K562 (cell line): ENCODE data around the gene OBSL1. TPM values are rescaled to one million over a fixed set of nuclear protein-coding genes. Genes with fewer than 3 reads are reported as not detected.

Source experiments
- ADNP ChIP-seq: fragments of 200-800 bp; sonication (Bioruptor generic); IDR thresholded peaks from 2 replicates; pipeline ENCODE4 v1.6.1; 2016; ENCODE audit warnings: missing genetic modification characterization, missing compliant biosample characterization
- BRD4 ChIP-seq: fragments of 200-600 bp; sonication (generic); IDR thresholded peaks from 2 replicates; pipeline ENCODE4 v1.6.1; 2017; ENCODE audit warnings: inconsistent platforms
- ETV6 ChIP-seq, 3 experiments: fragments of 150-350 bp in 1 of 3; sonication (generic) in 1 of 3; formaldehyde crosslinking in 1 of 3; IDR thresholded peaks; 2 replicates each; pipeline versions ENCODE4 v1.6.1 to v1.8.0; 2014 to 2022; ENCODE audit warnings: borderline replicate concordance in 2 of 3, low read depth in 2 of 3, antibody characterized with exemption in 1 of 3, low read length in 1 of 3, mild to moderate bottlenecking in 1 of 3, missing genetic modification reagents in 1 of 3
- FOXJ3 ChIP-seq: sonication (generic); formaldehyde crosslinking; IDR thresholded peaks from 2 replicates; pipeline ENCODE4 v1.4.0; 2020; ENCODE audit warnings: mild to moderate bottlenecking, missing genetic modification reagents
- HDAC6 ChIP-seq: IDR thresholded peaks from 2 replicates; pipeline ENCODE4 v1.6.1; 2012; ENCODE audit warnings: low read depth, mild to moderate bottlenecking, control low read depth, inconsistent platforms, low read length, moderate library complexity
- HEY1 ChIP-seq: fragments of 250-450 bp; sonication (Bioruptor Pico); IDR thresholded peaks from 2 replicates; pipeline ENCODE4 v1.5.0; 2020; ENCODE audit warnings: mild to moderate bottlenecking, moderate library complexity, borderline replicate concordance
- LARP7 ChIP-seq: fragments of 450-650 bp; IDR thresholded peaks from 2 replicates; pipeline ENCODE4 v1.6.1; 2016
- SMAD3 ChIP-seq: fragments of 450-650 bp; formaldehyde crosslinking; conservative IDR thresholded peaks from 2 replicates; pipeline ENCODE4 v1.4.0; 2020; ENCODE audit warnings: mild to moderate bottlenecking
- SNIP1 ChIP-seq: fragments of 450-650 bp; IDR thresholded peaks from 2 replicates; pipeline ENCODE4 v1.7.1; 2017; ENCODE audit warnings: low read depth, mild to moderate bottlenecking
- SRF ChIP-seq, 2 experiments: fragments of 250-450, 450-650 bp in 1 of 2; sonication (Bioruptor Pico) in 1 of 2; sonication (generic) in 1 of 2; formaldehyde crosslinking; IDR thresholded peaks; 2 replicates each; pipeline versions ENCODE4 v1.5.0 to v1.5.1; 2020 to 2022; ENCODE audit warnings: mild to moderate bottlenecking in 1 of 2, missing genetic modification reagents in 1 of 2
- TRIM28 ChIP-seq: fragments of 450-650 bp; IDR thresholded peaks from 2 replicates; pipeline ENCODE4 v1.6.1; 2017
- ZNF146 ChIP-seq: IDR thresholded peaks from one replicate; pipeline ENCODE4 v1.6.1; 2018; ENCODE audit warnings: missing compliant biosample characterization; ENCODE audit not compliant: unreplicated experiment
- ZNF436 ChIP-seq: fragments of 250-450, 450-650 bp; sonication (Bioruptor Pico); formaldehyde crosslinking; IDR thresholded peaks from 2 replicates; pipeline ENCODE4 v1.7.0; 2020; ENCODE audit warnings: mild to moderate bottlenecking
- ZNF584 ChIP-seq: fragments of 200-800 bp; sonication (Bioruptor generic); IDR thresholded peaks from 2 replicates; pipeline ENCODE4 v1.6.1; 2016; ENCODE audit warnings: low read depth, mild to moderate bottlenecking, missing genetic modification characterization, missing compliant biosample characterization
- ZNF695 ChIP-seq: fragments of 450-650 bp; formaldehyde crosslinking; IDR thresholded peaks from 2 replicates; pipeline ENCODE4 v1.4.0; 2020; ENCODE audit warnings: mild to moderate bottlenecking, moderate library complexity
- ZNF766 ChIP-seq: fragments of 200-800 bp; sonication (Bioruptor generic); conservative IDR thresholded peaks from 2 replicates; pipeline ENCODE4 v1.6.1; 2016; ENCODE audit warnings: missing genetic modification characterization, missing compliant biosample characterization
- ZNF79 ChIP-seq: fragments of 250-450 bp; sonication (Bioruptor Pico); IDR thresholded peaks from 2 replicates; pipeline ENCODE4 v1.4.0; 2020; ENCODE audit warnings: low read depth, mild to moderate bottlenecking, moderate library complexity
- polyA plus RNA-seq, 8 experiments: library from polyadenylated mRNA; depleted of rRNA in 4 of 8; stranded (reverse) in 5 of 8; unstranded in 3 of 8; fragments of >200 nt; fragmentation: Nextera tagmentation in 2 of 8; fragmentation: Illumina TruSeq in 1 of 8; extraction: Ambion mirVana in 2 of 8; extraction: Trizol in 1 of 8; gene quantifications; 2 replicates each; pipeline versions ENCODE4 v1.2.1 to v1.2.3, GENCODE V29; 2011 to 2014; ENCODE audit warnings: inconsistent platforms in 1 of 8, missing spikeins in 1 of 8
- total RNA-seq, 7 experiments: library from RNA; depleted of rRNA in 6 of 7; stranded (reverse); fragments of >200 nt in 6 of 7; fragmentation: Illumina TruSeq in 2 of 7; extraction: Trizol in 2 of 7; gene quantifications; 2 replicates each; pipeline versions ENCODE4 v1.2.1 to v1.2.3, GENCODE V29; 2011 to 2021; ENCODE audit warnings: low replicate concordance in 1 of 7
- TF ChIP-seq, protein P1 (sequence below): fragments of 450-650 bp; IDR thresholded peaks from 2 replicates; pipeline ENCODE4 v1.6.1; 2017; ENCODE audit warnings: mild to moderate bottlenecking, moderate library complexity
- TF ChIP-seq, protein P2 (sequence below): conservative IDR thresholded peaks from 2 replicates; pipeline ENCODE4 v1.6.1; 2011; ENCODE audit warnings: low read depth, mild to moderate bottlenecking, low read length; ENCODE audit not compliant: control insufficient read depth
- TF ChIP-seq, protein P3 (sequence below): fragments of 450-650 bp; IDR thresholded peaks from 2 replicates; pipeline ENCODE4 v1.6.1; 2018; ENCODE audit warnings: mild to moderate bottlenecking, low read depth; ENCODE audit not compliant: partially characterized antibody
- TF ChIP-seq, protein P4 (sequence below): fragments of 450-650 bp; IDR thresholded peaks from 2 replicates; pipeline ENCODE4 v1.6.1; 2017; ENCODE audit warnings: antibody characterized with exemption
- TF ChIP-seq, protein P5 (sequence below): fragments of 450-650 bp; formaldehyde crosslinking; IDR thresholded peaks from 2 replicates; pipeline ENCODE4 v1.4.0; 2020; ENCODE audit warnings: mild to moderate bottlenecking

The OBSL1 gene
- total and polyA plus RNA-seq, 9 of the 15 experiments (the other 6 are each of a cell fraction or from before 2014, with no cell fraction given), result 1.2 to 26.6 (median 8.6) TPM

DNA sequence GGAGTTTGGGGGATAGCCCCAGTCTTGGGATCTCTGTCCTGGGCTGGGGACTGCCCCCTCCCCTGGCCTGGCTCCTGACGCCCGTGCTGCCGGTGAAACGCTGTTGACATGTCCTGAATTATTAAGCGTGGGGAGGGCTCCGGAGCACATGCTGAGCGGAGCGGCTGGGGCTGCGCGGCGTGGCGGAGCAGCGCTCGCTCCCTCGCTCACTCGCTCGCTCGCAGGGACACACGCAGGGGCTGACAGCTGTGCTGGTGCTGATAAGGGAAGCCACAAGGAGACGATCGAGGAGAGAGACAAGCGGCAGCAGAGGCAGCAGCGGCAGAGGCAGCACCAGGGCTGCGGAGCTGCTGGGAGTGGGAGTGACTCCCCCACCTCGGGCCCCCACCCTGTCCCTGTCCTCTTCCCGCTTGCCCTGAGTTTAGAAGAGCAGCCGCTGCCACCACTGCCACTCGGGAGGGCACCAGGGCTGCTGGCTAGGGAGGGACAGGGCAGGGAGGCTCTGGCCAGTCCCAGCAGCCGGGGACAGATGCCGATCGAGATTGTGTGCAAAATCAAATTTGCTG is 57.1 kb downstream of the OBSL1 start, which contains the start of gene ASIC4 (continued):
- TF ChIP-seq, protein P1, sequence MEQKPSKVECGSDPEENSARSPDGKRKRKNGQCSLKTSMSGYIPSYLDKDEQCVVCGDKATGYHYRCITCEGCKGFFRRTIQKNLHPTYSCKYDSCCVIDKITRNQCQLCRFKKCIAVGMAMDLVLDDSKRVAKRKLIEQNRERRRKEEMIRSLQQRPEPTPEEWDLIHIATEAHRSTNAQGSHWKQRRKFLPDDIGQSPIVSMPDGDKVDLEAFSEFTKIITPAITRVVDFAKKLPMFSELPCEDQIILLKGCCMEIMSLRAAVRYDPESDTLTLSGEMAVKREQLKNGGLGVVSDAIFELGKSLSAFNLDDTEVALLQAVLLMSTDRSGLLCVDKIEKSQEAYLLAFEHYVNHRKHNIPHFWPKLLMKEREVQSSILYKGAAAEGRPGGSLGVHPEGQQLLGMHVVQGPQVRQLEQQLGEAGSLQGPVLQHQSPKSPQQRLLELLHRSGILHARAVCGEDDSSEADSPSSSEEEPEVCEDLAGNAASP, result no peak
- TF ChIP-seq ZNF766 (0 out of 2 replicates have a peak, but pooled peaks have one; percentile 39), ZNF436 (CRISPR knock-in tag) (no peak), ZNF79 (CRISPR knock-in tag) (no peak), LARP7 (no peak), SMAD3 (CRISPR knock-in tag) (peak; percentile 83; the same call in 1 of the 2 replicates), HEY1 (peak; percentile 81; the same call in 1 of the 2 replicates), ADNP (no peak), ZNF695 (CRISPR knock-in tag) (no peak), TRIM28 (no peak), FOXJ3 (no peak), ZNF584 (CRISPR knock-in tag) (no peak), ETV6 (IDR thresholded peaks at IDR 0.05; ENCODE audit: borderline replicate concordance in 1 of 2, low read depth in 2 of 2, low read length in 1 of 2) (no peak), ETV6 (CRISPR knock-in tag; IDR thresholded peaks at IDR 0.05; ENCODE audit: borderline replicate concordance) (no peak), BRD4 (no peak), HDAC6 (no peak), ZNF146 (CRISPR knock-in tag) (no peak), SRF (CRISPR knock-in tag; IDR thresholded peaks at IDR 0.05) (no peak; a peak in 1 of 4 replicates), SNIP1 (no peak)
- TF ChIP-seq, protein P2, sequence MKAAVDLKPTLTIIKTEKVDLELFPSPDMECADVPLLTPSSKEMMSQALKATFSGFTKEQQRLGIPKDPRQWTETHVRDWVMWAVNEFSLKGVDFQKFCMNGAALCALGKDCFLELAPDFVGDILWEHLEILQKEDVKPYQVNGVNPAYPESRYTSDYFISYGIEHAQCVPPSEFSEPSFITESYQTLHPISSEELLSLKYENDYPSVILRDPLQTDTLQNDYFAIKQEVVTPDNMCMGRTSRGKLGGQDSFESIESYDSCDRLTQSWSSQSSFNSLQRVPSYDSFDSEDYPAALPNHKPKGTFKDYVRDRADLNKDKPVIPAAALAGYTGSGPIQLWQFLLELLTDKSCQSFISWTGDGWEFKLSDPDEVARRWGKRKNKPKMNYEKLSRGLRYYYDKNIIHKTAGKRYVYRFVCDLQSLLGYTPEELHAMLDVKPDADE, result peak; percentile 89
- TF ChIP-seq, protein P3, sequence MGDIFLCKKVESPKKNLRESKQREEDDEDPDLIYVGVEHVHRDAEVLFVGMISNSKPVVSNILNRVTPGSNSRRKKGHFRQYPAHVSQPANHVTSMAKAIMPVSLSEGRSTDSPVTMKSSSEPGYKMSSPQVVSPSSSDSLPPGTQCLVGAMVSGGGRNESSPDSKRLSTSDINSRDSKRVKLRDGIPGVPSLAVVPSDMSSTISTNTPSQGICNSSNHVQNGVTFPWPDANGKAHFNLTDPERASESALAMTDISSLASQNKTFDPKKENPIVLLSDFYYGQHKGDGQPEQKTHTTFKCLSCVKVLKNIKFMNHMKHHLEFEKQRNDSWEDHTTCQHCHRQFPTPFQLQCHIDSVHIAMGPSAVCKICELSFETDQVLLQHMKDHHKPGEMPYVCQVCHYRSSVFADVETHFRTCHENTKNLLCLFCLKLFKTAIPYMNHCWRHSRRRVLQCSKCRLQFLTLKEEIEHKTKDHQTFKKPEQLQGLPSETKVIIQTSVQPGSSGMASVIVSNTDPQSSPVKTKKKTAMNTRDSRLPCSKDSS, result no peak
- TF ChIP-seq, protein P4, sequence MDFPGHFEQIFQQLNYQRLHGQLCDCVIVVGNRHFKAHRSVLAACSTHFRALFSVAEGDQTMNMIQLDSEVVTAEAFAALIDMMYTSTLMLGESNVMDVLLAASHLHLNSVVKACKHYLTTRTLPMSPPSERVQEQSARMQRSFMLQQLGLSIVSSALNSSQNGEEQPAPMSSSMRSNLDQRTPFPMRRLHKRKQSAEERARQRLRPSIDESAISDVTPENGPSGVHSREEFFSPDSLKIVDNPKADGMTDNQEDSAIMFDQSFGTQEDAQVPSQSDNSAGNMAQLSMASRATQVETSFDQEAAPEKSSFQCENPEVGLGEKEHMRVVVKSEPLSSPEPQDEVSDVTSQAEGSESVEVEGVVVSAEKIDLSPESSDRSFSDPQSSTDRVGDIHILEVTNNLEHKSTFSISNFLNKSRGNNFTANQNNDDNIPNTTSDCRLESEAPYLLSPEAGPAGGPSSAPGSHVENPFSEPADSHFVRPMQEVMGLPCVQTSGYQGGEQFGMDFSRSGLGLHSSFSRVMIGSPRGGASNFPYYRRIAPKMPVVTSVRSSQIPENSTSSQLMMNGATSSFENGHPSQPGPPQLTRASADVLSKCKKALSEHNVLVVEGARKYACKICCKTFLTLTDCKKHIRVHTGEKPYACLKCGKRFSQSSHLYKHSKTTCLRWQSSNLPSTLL, result no peak
- TF ChIP-seq, protein P5, sequence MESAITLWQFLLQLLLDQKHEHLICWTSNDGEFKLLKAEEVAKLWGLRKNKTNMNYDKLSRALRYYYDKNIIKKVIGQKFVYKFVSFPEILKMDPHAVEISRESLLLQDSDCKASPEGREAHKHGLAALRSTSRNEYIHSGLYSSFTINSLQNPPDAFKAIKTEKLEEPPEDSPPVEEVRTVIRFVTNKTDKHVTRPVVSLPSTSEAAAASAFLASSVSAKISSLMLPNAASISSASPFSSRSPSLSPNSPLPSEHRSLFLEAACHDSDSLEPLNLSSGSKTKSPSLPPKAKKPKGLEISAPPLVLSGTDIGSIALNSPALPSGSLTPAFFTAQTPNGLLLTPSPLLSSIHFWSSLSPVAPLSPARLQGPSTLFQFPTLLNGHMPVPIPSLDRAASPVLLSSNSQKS, result no peak
